GM06990 (cell line): Measurements from ENCODE around the gene ARHGAP32.

Experiments
- DNase-seq: peaks from one replicate; pipeline ENCODE4 v3.0.0-alpha.2; 2011; ENCODE audit not compliant: insufficient read length; ENCODE audit errors: extremely low read depth
- H3K27me3 ChIP-seq: replicated peaks from 2 replicates; pipeline ENCODE4 v1.6.0; 2011; ENCODE audit warnings: low read length; ENCODE audit not compliant: control insufficient read depth, insufficient read depth
- H3K36me3 ChIP-seq: 2 replicates; pipeline ENCODE4 v1.5.1; 2011; ENCODE audit warnings: low read length; ENCODE audit not compliant: control insufficient read depth, insufficient read depth
- H3K4me3 ChIP-seq: replicated peaks from 2 replicates; pipeline ENCODE4 v1.5.1; 2011; ENCODE audit warnings: low read depth, mild to moderate bottlenecking, control low read depth, low read length
- TF ChIP-seq, protein P1 (sequence below): IDR thresholded peaks from 2 replicates; pipeline ENCODE4 v1.5.1; 2011; ENCODE audit warnings: low read length, control low read depth, mild to moderate bottlenecking, inconsistent platforms; ENCODE audit not compliant: insufficient read depth, poor library complexity, severe bottlenecking

The ARHGAP32 gene

DNA sequence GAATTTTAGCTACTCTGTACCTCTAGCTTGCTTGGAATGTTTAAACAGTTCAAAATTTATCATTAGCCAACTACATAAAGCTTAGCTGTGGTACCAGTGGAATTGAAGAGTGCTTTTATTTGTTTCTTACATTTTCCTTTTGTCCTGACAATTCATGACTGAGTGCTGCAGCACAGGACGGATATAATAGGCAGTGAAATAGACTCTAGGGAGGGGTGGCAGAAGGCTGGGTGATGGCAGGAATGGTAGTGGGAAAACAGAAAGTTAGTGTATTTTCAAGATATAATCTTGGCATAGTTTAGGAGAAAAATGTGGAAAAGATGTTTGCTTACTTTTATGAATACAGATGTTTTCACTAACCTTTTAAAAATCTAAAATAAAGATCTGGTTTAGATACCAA is 31.1 kb upstream of the ARHGAP32 start:
- Histone ChIP-seq H3K27me3 (no peaks in the 10 kb centered on the region), H3K4me3 (no peak overlapping the region), H3K36me3 (no peaks in the 10 kb centered on the region)
- TF ChIP-seq, protein P1, sequence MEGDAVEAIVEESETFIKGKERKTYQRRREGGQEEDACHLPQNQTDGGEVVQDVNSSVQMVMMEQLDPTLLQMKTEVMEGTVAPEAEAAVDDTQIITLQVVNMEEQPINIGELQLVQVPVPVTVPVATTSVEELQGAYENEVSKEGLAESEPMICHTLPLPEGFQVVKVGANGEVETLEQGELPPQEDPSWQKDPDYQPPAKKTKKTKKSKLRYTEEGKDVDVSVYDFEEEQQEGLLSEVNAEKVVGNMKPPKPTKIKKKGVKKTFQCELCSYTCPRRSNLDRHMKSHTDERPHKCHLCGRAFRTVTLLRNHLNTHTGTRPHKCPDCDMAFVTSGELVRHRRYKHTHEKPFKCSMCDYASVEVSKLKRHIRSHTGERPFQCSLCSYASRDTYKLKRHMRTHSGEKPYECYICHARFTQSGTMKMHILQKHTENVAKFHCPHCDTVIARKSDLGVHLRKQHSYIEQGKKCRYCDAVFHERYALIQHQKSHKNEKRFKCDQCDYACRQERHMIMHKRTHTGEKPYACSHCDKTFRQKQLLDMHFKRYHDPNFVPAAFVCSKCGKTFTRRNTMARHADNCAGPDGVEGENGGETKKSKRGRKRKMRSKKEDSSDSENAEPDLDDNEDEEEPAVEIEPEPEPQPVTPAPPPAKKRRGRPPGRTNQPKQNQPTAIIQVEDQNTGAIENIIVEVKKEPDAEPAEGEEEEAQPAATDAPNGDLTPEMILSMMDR, result no peak
- DNase-seq, result no peak

DNA sequence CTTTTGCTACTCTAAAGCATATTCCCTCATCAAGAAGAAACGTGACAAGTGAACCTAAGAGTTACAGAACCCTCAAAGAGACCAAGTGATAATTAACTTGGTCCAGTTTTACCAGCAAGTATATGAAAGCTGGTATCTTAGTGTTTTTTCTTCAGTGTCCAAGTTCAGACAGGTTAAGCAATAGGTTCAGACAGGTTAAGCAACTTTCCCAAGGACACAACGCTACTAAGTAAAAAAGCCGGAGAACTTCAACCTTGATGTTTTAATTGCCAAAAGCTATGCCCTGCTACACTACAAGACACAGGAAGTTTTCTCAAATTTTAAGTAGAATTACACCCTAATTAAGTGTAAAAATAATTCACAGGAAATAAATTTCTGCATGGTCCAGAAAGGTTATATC is 30.0 kb upstream of the ARHGAP32 start:
- H3K27me3 ChIP-seq, result no peaks in the 10 kb centered on the region
- TF ChIP-seq, protein P1, result no peak
- H3K36me3 ChIP-seq, result no peaks in the 10 kb centered on the region
- H3K4me3 ChIP-seq, result no peak overlapping the region
- no peak for DNase-seq

DNA sequence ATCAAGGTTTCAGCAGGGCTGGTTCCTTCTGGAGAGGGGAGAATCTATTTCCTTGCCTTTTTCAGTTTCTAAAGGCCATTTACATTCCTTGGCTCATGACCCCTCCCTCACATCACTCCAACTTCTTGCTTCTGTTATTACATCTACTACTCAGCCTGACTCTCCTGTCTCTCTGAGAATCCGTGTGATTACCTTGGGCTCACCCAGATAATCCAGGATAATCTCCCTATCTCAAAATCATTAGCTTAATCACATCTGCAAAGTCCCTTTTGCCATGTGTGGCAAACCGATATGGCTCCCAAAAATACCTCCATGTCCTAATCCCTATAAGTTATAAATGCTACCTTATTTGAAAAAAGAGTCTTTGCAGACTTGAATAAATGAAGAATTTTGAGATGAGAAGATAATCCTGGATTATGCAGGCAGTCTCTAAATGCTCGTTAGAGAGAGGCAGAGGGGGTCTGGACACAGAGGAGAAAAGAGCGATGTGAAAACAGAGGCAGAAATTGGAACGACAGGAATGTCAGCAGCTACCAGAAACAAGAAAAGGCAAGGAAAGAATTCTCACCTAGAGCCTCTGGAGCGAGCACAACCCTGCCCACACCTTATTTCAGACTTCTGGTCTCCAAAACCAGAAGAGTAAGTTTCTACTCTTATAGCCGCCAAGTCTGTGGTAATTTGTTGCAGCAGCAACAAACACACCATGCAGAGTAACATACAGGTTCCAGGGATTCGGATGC is 23.6 kb upstream of the ARHGAP32 start:
- no peaks in the 10 kb centered on the region for H3K27me3 ChIP-seq
- TF ChIP-seq, protein P1, result no peak
- DNase-seq, result no peak
- H3K36me3 ChIP-seq, result no peaks in the 10 kb centered on the region
- H3K4me3 ChIP-seq, result no peak overlapping the region

DNA sequence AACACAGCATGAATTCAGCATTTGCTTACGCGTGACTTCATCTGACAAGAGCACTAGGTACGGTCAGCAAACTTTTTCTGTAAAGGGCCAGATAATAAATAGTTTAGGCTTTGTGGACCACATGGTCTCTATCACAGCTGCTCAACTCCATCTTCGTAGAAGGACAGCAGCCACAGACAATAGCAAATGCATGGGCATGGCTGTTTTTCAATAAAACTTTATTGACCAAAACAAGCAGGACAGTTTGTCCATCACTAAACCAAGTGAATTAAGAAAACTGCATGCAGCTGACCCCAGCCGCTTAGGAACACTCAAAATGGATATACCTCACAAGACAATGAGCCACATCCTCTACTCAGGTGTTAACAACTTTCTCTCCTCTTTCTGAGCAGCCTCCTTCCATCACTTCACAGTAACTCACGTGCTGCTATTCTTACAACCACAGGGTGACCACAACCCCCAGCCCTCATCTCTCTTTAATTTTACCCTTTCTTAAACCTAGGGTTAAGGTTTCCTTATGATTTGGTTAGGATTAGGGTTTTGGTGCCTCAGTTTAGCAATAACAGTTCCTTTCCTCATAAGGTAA is 22.7 kb upstream of the ARHGAP32 start:
- no peak overlapping the region for H3K4me3 ChIP-seq
- no peak for DNase-seq
- no peaks in the 10 kb centered on the region for H3K27me3 ChIP-seq
- TF ChIP-seq, protein P1, result no peak
- no peaks in the 10 kb centered on the region for H3K36me3 ChIP-seq

DNA sequence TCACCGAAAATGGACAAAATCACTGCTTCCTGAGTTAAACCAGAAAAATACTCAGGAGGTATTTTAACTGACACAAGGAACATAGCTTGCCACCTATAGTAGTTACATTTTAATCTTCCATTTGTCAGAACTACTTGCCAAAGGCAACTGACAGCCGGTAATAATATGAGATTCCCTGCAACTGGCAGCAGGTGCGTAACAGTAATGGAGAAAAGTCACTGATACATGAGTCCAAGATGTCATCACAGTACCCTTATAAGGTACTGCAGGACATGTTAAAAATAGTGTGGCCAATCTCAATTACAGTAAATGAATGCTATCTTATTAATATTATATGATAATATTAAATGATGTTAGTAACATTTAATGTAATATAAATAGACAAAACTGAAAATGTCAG is 21.1 kb upstream of the ARHGAP32 start:
- Histone ChIP-seq H3K36me3 (no peaks in the 10 kb centered on the region), H3K4me3 (no peak overlapping the region), H3K27me3 (no peaks in the 10 kb centered on the region)
- no peak for DNase-seq
- TF ChIP-seq, protein P1, result no peak
